HL-60 (cell line): ENCODE data around the gene ELP4.

ENCODE experiments used
- CTCF ChIP-seq: IDR thresholded peaks from one replicate; pipeline ENCODE4 v1.5.1; 2011; ENCODE audit warnings: low read length, control low read depth, inconsistent platforms; ENCODE audit not compliant: insufficient read depth
- POLR2AphosphoS5 ChIP-seq: IDR thresholded peaks from 2 replicates; pipeline ENCODE4 v1.6.1; 2012; ENCODE audit warnings: low read depth

GRCh38 chr11:31763296-31763695, 253.7 kb downstream of the ELP4 start:
- TF ChIP-seq CTCF (no peak), POLR2AphosphoS5 (no peak)
